ENCODE measurements around the gene CLCN6.
A peak's percentile ranks its signal among the peaks of the same experiment; 100 is the strongest.

CLCN6 gene

GRCh38 chr1:11851180-11851579 lies 45.2 kb downstream of the CLCN6 start:
- H3K4me1 Mint-ChIP-seq (ENCODE audit: low read depth in 2 of 2), result no peaks in the 10 kb centered on the region
- no peaks in the 10 kb centered on the region for H3K9me3 Mint-ChIP-seq
- DNase-seq (no peak), ATAC-seq (replicated peaks) (no peak)
- H3K27ac Mint-ChIP-seq, result no peak overlapping the region
- no peak overlapping the region for H3K4me3 Mint-ChIP-seq
- peaks cover 20 to 49% of the 10 kb centered on the region in 2 donors for H3K27me3 Mint-ChIP-seq
- peaks cover 3% of the 10 kb centered on the region for H3K36me3 Mint-ChIP-seq (ENCODE audit: insufficient read depth)

- H3K36me3 Mint-ChIP-seq (ENCODE audit: insufficient read depth), result no peaks in the 10 kb centered on the region
- no peak overlapping the region for H3K4me3 Mint-ChIP-seq
- no peak overlapping the region for H3K27ac Mint-ChIP-seq
- H3K27me3 Mint-ChIP-seq, result peaks cover 31 to 81% of the 10 kb centered on the region in 2 donors
- no peak for DNase-seq
- H3K4me1 Mint-ChIP-seq (ENCODE audit: low read depth in 2 of 2), result no peaks in the 10 kb centered on the region
- H3K9me3 Mint-ChIP-seq, result no peaks in the 10 kb centered on the region
- no peak for ATAC-seq (replicated peaks)
Observed at GRCh38 chr1:11854519-11854918, 48.5 kb downstream of the CLCN6 start.

- DNase-seq (no peak), ATAC-seq (replicated peaks) (no peak)
- Mint-ChIP-seq H3K36me3 (ENCODE audit: insufficient read depth) (no peaks in the 10 kb centered on the region), H3K27ac (no peak overlapping the region), H3K27me3 (peaks cover 40 to 90% of the 10 kb centered on the region in 2 donors), H3K9me3 (no peaks in the 10 kb centered on the region), H3K4me3 (no peak overlapping the region), H3K4me1 (ENCODE audit: low read depth in 2 of 2) (no peaks in the 10 kb centered on the region)
Observed at GRCh38 chr1:11855430-11855829, 49.4 kb downstream of the CLCN6 start.

DNA sequence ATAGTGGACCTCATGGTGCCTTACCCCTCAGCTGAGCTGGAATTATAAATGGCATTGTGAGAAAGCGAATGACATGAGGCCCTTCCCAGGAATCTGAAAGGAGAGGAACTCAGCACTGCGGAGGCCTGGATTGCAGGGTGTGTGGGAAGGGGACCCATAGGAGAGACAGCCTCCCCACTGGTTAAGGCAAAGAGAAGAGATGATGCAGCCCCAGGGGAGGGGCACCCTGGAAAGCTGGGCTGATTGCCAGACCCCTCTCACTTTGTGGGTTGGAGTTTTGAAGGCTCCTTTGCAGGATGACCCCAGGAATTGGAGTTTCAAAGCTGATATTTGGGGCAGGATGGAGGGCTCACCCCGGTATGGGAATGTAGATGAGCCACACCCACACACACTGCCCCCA lies 50.7 kb downstream of the CLCN6 start:
- H3K36me3 Mint-ChIP-seq (ENCODE audit: insufficient read depth), result no peaks in the 10 kb centered on the region
- no peaks in the 10 kb centered on the region for H3K4me1 Mint-ChIP-seq (ENCODE audit: low read depth in 2 of 2)
- peaks cover 46 to 91% of the 10 kb centered on the region in 2 donors for H3K27me3 Mint-ChIP-seq
- no peak overlapping the region for H3K4me3 Mint-ChIP-seq
- DNase-seq, result no peak
- no peak overlapping the region for H3K27ac Mint-ChIP-seq
- no peak for ATAC-seq (replicated peaks)
- no peaks in the 10 kb centered on the region for H3K9me3 Mint-ChIP-seq

DNA sequence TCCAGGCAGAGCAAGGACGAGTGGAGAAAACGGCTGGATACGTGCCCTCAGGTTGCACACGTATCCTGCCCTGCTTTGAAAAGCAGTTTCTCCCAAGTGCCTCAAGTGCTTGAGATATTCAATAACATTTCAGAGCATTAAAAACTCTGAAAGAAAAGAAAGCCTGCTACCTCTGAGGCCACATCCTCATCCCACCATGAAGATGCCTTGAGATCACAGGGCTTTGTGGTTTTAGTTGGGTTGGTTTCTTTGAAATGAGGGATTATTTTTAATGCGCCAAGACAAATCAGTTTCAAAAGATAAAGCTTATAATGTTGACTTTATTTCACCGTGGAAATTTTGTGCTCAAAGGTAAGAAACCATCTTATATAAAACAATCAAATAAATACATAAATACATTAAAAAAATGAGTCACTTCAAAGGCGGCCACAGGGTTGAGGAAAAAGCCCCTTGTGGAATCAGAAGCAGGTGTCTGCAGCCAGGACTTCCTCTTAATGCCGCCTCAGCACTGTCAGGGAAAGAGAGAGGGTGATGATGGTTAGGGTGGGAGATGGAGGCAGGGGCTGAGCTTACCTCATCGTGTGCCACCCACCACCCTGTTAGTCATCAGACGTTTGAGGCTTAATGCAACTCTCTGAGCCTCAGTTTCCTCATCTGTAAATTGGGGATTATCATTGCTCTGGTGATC lies 51.3 kb downstream of the CLCN6 start:
- Mint-ChIP-seq H3K27me3 (peaks cover 52 to 95% of the 10 kb centered on the region in 2 donors), H3K9me3 (no peaks in the 10 kb centered on the region), H3K36me3 (ENCODE audit: insufficient read depth) (no peaks in the 10 kb centered on the region), H3K4me3 (no peak overlapping the region), H3K4me1 (ENCODE audit: low read depth in 2 of 2) (no peaks in the 10 kb centered on the region), H3K27ac (no peak overlapping the region)
- DNase-seq (no peak), ATAC-seq (replicated peaks) (no peak)

GRCh38 chr1:11858158-11858557 lies 52.2 kb downstream of the CLCN6 start:
- H3K27me3 Mint-ChIP-seq, result peaks cover 52 to 96% of the 10 kb centered on the region in 2 donors
- ATAC-seq (replicated peaks) (no peak), DNase-seq (no peak)
- no peak overlapping the region for H3K27ac Mint-ChIP-seq
- H3K36me3 Mint-ChIP-seq (ENCODE audit: insufficient read depth), result no peaks in the 10 kb centered on the region
- no peak overlapping the region for H3K4me3 Mint-ChIP-seq
- H3K4me1 Mint-ChIP-seq (ENCODE audit: low read depth in 2 of 2), result no peaks in the 10 kb centered on the region
- H3K9me3 Mint-ChIP-seq, result no peaks in the 10 kb centered on the region

GRCh38 chr1:11858613-11858967 lies 52.6 kb downstream of the CLCN6 start, which contains the start of gene NPPB:
Gene NPPB (minus strand): TSS chr1:11858945. CDS start chr1:11858833, 112 bp downstream.
- H3K27me3 Mint-ChIP-seq, result peaks cover 51 to 93% of the 10 kb centered on the region in 2 donors
- no peaks in the 10 kb centered on the region for H3K9me3 Mint-ChIP-seq
- no peak within 1 kb of the TSS for H3K4me3 Mint-ChIP-seq
- no peaks in the 10 kb centered on the region for H3K36me3 Mint-ChIP-seq (ENCODE audit: insufficient read depth)
- H3K27ac Mint-ChIP-seq, result no peak within 1 kb of the TSS
- DNase-seq (no peak), ATAC-seq (replicated peaks) (no peak)
- H3K4me1 Mint-ChIP-seq (ENCODE audit: low read depth in 2 of 2), result no peaks in the 10 kb centered on the region

GRCh38 chr1:11858968-11859871 lies 53.2 kb downstream of the CLCN6 start:
- DNase-seq (peak; percentile 69 to 70 (median 69)), ATAC-seq (replicated peaks) (peak; percentile 86)
- no peaks in the 10 kb centered on the region for H3K9me3 Mint-ChIP-seq
- H3K4me1 Mint-ChIP-seq (ENCODE audit: low read depth in 2 of 2), result no peaks in the 10 kb centered on the region
- H3K27me3 Mint-ChIP-seq, result peaks cover 53 to 92% of the 10 kb centered on the region in 2 donors
- no peak overlapping the region for H3K27ac Mint-ChIP-seq
- no peak overlapping the region for H3K4me3 Mint-ChIP-seq
- no peaks in the 10 kb centered on the region for H3K36me3 Mint-ChIP-seq (ENCODE audit: insufficient read depth)

- no peak overlapping the region for H3K27ac Mint-ChIP-seq
- H3K4me1 Mint-ChIP-seq (ENCODE audit: low read depth in 2 of 2), result no peaks in the 10 kb centered on the region
- H3K4me3 Mint-ChIP-seq, result no peak overlapping the region
- no peaks in the 10 kb centered on the region for H3K36me3 Mint-ChIP-seq (ENCODE audit: insufficient read depth)
- DNase-seq (no peak), ATAC-seq (replicated peaks) (no peak)
- H3K9me3 Mint-ChIP-seq, result no peaks in the 10 kb centered on the region
- H3K27me3 Mint-ChIP-seq, result peaks cover 57 to 92% of the 10 kb centered on the region in 2 donors
Observed at GRCh38 chr1:11860083-11860482, 54.1 kb downstream of the CLCN6 start.

- Mint-ChIP-seq H3K36me3 (ENCODE audit: insufficient read depth) (no peaks in the 10 kb centered on the region), H3K27me3 (peaks cover 57 to 94% of the 10 kb centered on the region in 2 donors), H3K27ac (no peak overlapping the region), H3K4me1 (ENCODE audit: low read depth in 2 of 2) (no peaks in the 10 kb centered on the region), H3K9me3 (no peaks in the 10 kb centered on the region), H3K4me3 (no peak overlapping the region)
- ATAC-seq (replicated peaks) (no peak), DNase-seq (no peak)
Observed at GRCh38 chr1:11860587-11860986, 54.6 kb downstream of the CLCN6 start.

DNA sequence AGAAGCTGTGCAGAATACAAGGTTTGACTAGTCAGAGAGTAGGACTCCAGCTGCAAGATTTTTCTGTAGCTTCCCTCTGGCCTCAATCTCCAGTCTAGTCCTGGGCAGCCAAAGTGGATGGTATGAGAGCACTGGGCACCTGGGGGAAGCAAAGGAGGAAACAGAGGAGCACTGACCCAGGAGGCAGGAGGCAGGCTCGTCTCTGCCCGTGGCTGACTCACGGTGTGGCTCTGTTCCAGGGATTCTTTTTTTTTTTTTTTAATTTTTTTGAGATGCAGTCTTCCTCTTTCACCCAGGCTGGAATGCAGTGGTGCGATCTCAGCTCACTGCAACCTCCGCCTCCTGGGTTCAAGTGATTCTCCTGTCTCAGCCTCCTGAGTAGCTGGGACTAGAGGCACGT lies 56.9 kb downstream of the CLCN6 start:
- DNase-seq (no peak), ATAC-seq (replicated peaks) (no peak)
- no peaks in the 10 kb centered on the region for H3K36me3 Mint-ChIP-seq (ENCODE audit: insufficient read depth)

GRCh38 chr1:11868331-11868980 lies 62.5 kb downstream of the CLCN6 start:
- Mint-ChIP-seq H3K9me3 (no peaks in the 10 kb centered on the region), H3K27me3 (peaks cover 38 to 75% of the 10 kb centered on the region in 2 donors), H3K4me3 (no peak overlapping the region), H3K27ac (no peak overlapping the region), H3K36me3 (ENCODE audit: insufficient read depth) (no peaks in the 10 kb centered on the region), H3K4me1 (ENCODE audit: low read depth in 2 of 2) (no peaks in the 10 kb centered on the region)
- ATAC-seq (replicated peaks) (no peak), DNase-seq (no peak)

More for the DNA sequence above, 56.9 kb downstream of the CLCN6 start:
- no peak overlapping the region for H3K4me3 Mint-ChIP-seq
- no peaks in the 10 kb centered on the region for H3K4me1 Mint-ChIP-seq (ENCODE audit: low read depth in 2 of 2)
- H3K9me3 Mint-ChIP-seq, result no peaks in the 10 kb centered on the region
- H3K27ac Mint-ChIP-seq, result no peak overlapping the region
- peaks cover 53 to 90% of the 10 kb centered on the region in 2 donors for H3K27me3 Mint-ChIP-seq

- Mint-ChIP-seq H3K27me3 (peaks cover 36 to 76% of the 10 kb centered on the region in 2 donors), H3K36me3 (ENCODE audit: insufficient read depth) (no peaks in the 10 kb centered on the region), H3K4me1 (ENCODE audit: low read depth in 2 of 2) (no peaks in the 10 kb centered on the region), H3K27ac (no peak overlapping the region), H3K4me3 (no peak overlapping the region), H3K9me3 (no peaks in the 10 kb centered on the region)
- ATAC-seq (replicated peaks) (no peak), DNase-seq (no peak)
Observed at GRCh38 chr1:11869104-11869503, 63.1 kb downstream of the CLCN6 start.
